Vagina (tissue), 2 donors: ENCODE data around the gene C1QC.

Source experiments
- CTCF ChIP-seq, 3 experiments: fragments of 450-650 bp in 2 of 3; fragments of 200-600 bp in 1 of 3; sonication (generic) in 1 of 3; IDR thresholded peaks; one replicate each; pipeline ENCODE4 v1.5.1; 2017 to 2019; ENCODE audit warnings: antibody characterized with exemption in 3 of 3, mild to moderate bottlenecking in 2 of 3, moderate library complexity in 2 of 3
- POLR2A ChIP-seq, 2 donors: fragments of 450-650 bp; IDR thresholded peaks; one replicate each; pipeline ENCODE4 v1.6.1; 2017; ENCODE audit warnings: antibody characterized with exemption in 2 of 2, mild to moderate bottlenecking in 2 of 2, moderate library complexity in 2 of 2
- POLR2AphosphoS5 ChIP-seq, 2 donors: sonication (generic); formaldehyde crosslinking; IDR thresholded peaks; one replicate each; pipeline ENCODE4 v1.9.0; 2017; ENCODE audit warnings: antibody characterized with exemption in 2 of 2, mild to moderate bottlenecking in 2 of 2, low read depth in 1 of 2; ENCODE audit not compliant: insufficient read depth in 1 of 2

GRCh38 chr1:22674410-22674749 is 30.9 kb downstream of the C1QC start:
- TF ChIP-seq POLR2A (IDR thresholded peaks at IDR 0.05): no peak
- TF ChIP-seq CTCF (IDR thresholded peaks at IDR 0.05): no peak
- no peak for TF ChIP-seq POLR2AphosphoS5 (IDR thresholded peaks at IDR 0.05; ENCODE audit: insufficient read depth in 1 of 2, low read depth in 1 of 2)
